ENCODE data around the gene VWA2.

The VWA2 gene

DNA sequence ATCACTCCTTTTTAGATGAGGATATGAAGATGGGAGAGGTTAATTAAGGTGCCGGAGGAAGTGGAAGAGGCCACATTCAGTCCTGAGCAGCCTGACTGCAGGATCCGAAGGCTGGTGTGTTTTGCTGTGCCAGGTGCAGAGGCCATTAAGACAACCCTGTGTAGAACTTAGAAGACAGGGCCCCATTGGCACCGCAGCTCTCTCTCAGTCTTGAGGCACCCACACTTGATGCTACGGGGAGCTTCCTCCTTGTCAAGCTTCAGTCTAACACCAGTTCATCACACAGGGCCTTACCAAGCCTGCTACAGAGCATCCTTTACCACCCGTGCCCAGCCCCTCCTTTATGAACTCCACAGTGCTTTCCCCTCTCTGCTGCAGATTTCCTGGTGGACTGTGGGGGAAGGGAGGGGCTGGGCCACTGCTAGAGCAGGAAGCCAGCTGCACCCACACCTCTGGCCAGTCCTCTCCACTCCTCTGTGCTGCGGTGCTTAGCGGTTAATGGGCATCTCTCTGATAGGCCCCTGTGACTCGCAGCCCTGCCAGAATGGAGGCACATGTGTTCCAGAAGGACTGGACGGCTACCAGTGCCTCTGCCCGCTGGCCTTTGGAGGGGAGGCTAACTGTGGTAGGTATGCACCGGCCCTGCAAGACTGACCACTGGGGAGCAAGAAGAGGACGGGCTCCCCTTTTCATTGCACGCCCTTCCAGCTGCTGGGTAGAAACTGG lies 45.5 kb downstream of the VWA2 start:
- TF ChIP-seq, protein P1, sequence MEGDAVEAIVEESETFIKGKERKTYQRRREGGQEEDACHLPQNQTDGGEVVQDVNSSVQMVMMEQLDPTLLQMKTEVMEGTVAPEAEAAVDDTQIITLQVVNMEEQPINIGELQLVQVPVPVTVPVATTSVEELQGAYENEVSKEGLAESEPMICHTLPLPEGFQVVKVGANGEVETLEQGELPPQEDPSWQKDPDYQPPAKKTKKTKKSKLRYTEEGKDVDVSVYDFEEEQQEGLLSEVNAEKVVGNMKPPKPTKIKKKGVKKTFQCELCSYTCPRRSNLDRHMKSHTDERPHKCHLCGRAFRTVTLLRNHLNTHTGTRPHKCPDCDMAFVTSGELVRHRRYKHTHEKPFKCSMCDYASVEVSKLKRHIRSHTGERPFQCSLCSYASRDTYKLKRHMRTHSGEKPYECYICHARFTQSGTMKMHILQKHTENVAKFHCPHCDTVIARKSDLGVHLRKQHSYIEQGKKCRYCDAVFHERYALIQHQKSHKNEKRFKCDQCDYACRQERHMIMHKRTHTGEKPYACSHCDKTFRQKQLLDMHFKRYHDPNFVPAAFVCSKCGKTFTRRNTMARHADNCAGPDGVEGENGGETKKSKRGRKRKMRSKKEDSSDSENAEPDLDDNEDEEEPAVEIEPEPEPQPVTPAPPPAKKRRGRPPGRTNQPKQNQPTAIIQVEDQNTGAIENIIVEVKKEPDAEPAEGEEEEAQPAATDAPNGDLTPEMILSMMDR (conservative IDR thresholded peaks at IDR 0.05; ENCODE audit: low read length) = no peak
- TF ChIP-seq EZH2phosphoT487 (IDR thresholded peaks at IDR 0.05; ENCODE audit: borderline replicate concordance) = no peak
- Histone ChIP-seq H3K9me3 (ENCODE audit: insufficient read depth, low read depth, low read length) (no peaks in the 10 kb centered on the region), H3K79me2 (ENCODE audit: insufficient read depth, low read length) (no peaks in the 10 kb centered on the region), H3F3A (ENCODE audit: low read depth) (no peaks in the 10 kb centered on the region), H3K9me2 (replicated peaks; ENCODE audit: low read depth, low read length) (no peaks in the 10 kb centered on the region), H3K4me3 (ENCODE audit: low read length, poor library complexity, severe bottlenecking) (no peak overlapping the region), H3K9ac (ENCODE audit: low read depth, low read length, poor library complexity, severe bottlenecking) (no peak overlapping the region), H3K36me3 (ENCODE audit: insufficient read depth, low read length) (no peaks in the 10 kb centered on the region), H3K4me2 (ENCODE audit: low read depth, low read length, poor library complexity, severe bottlenecking) (no peak overlapping the region), H4K20me1 (ENCODE audit: insufficient read depth, low read length, poor library complexity, severe bottlenecking) (no peaks in the 10 kb centered on the region), H3K27me3 (ENCODE audit: insufficient read depth, low read length, poor library complexity, severe bottlenecking) (no peaks in the 10 kb centered on the region), H2AFZ (ENCODE audit: low read length) (no peak overlapping the region; the same call in 1 of the 2 replicates), H3K4me1 (ENCODE audit: insufficient read depth, low read length, poor library complexity, severe bottlenecking) (peaks cover 12% of the 10 kb centered on the region)

DNA sequence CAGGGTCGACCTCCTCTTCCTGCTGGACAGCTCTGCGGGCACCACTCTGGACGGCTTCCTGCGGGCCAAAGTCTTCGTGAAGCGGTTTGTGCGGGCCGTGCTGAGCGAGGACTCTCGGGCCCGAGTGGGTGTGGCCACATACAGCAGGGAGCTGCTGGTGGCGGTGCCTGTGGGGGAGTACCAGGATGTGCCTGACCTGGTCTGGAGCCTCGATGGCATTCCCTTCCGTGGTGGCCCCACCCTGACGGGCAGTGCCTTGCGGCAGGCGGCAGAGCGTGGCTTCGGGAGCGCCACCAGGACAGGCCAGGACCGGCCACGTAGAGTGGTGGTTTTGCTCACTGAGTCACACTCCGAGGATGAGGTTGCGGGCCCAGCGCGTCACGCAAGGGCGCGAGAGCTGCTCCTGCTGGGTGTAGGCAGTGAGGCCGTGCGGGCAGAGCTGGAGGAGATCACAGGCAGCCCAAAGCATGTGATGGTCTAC lies 46.9 kb downstream of the VWA2 start:
- no peak for TF ChIP-seq EZH2phosphoT487 (IDR thresholded peaks at IDR 0.05; ENCODE audit: borderline replicate concordance)
- TF ChIP-seq, protein P1 (conservative IDR thresholded peaks at IDR 0.05; ENCODE audit: low read length) = no peak
- Histone ChIP-seq H3K79me2 (ENCODE audit: insufficient read depth, low read length) (no peaks in the 10 kb centered on the region), H3K9me3 (ENCODE audit: insufficient read depth, low read depth, low read length) (no peaks in the 10 kb centered on the region), H3K27me3 (ENCODE audit: insufficient read depth, low read length, poor library complexity, severe bottlenecking) (no peaks in the 10 kb centered on the region), H3K36me3 (ENCODE audit: insufficient read depth, low read length) (no peaks in the 10 kb centered on the region), H3K4me2 (ENCODE audit: low read depth, low read length, poor library complexity, severe bottlenecking) (no peak overlapping the region), H3K4me1 (ENCODE audit: insufficient read depth, low read length, poor library complexity, severe bottlenecking) (peaks cover 12% of the 10 kb centered on the region), H3F3A (ENCODE audit: low read depth) (no peaks in the 10 kb centered on the region), H3K9ac (ENCODE audit: low read depth, low read length, poor library complexity, severe bottlenecking) (no peak overlapping the region), H2AFZ (ENCODE audit: low read length) (no peak overlapping the region), H4K20me1 (ENCODE audit: insufficient read depth, low read length, poor library complexity, severe bottlenecking) (no peaks in the 10 kb centered on the region), H3K4me3 (ENCODE audit: low read length, poor library complexity, severe bottlenecking) (no peak overlapping the region), H3K9me2 (replicated peaks; ENCODE audit: low read depth, low read length) (no peaks in the 10 kb centered on the region)

DNA sequence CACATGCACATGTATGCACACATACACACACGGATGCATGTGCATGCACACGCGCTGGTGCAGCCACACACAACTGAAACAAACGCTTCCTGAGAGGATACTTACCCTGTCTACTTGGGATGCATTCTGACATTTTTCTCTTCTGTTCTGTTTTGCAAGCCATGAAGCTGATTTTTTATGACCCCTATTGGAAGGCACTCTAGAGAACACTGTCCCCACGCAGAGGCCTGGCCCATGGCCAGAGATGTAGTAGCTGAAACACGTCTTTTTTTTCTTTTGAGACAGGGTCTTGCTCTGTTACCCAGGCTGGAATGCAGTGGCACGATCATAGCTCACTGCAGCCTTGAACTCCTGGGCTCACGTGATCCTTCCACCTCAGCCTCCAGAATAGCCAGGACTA lies 47.9 kb downstream of the VWA2 start:
- Histone ChIP-seq H3K79me2 (ENCODE audit: insufficient read depth, low read length) (no peaks in the 10 kb centered on the region), H3K9me2 (replicated peaks; ENCODE audit: low read depth, low read length) (no peaks in the 10 kb centered on the region), H3K4me3 (ENCODE audit: low read length, poor library complexity, severe bottlenecking) (no peak overlapping the region), H3K9ac (ENCODE audit: low read depth, low read length, poor library complexity, severe bottlenecking) (no peak overlapping the region), H3K9me3 (ENCODE audit: insufficient read depth, low read depth, low read length) (no peaks in the 10 kb centered on the region), H3K4me2 (ENCODE audit: low read depth, low read length, poor library complexity, severe bottlenecking) (no peak overlapping the region), H3K27me3 (ENCODE audit: insufficient read depth, low read length, poor library complexity, severe bottlenecking) (no peaks in the 10 kb centered on the region), H3F3A (ENCODE audit: low read depth) (no peaks in the 10 kb centered on the region), H4K20me1 (ENCODE audit: insufficient read depth, low read length, poor library complexity, severe bottlenecking) (no peaks in the 10 kb centered on the region), H3K4me1 (ENCODE audit: insufficient read depth, low read length, poor library complexity, severe bottlenecking) (peaks cover 12% of the 10 kb centered on the region), H2AFZ (ENCODE audit: low read length) (no peak overlapping the region), H3K36me3 (ENCODE audit: insufficient read depth, low read length) (no peaks in the 10 kb centered on the region)
- TF ChIP-seq, protein P1 (conservative IDR thresholded peaks at IDR 0.05; ENCODE audit: low read length) = no peak
- no peak for TF ChIP-seq EZH2phosphoT487 (IDR thresholded peaks at IDR 0.05; ENCODE audit: borderline replicate concordance)
